ENCODE measurements around the gene PDE5A. TPM values are rescaled to one million over a fixed set of nuclear protein-coding genes. Genes with fewer than 3 reads are reported as not detected.
"Not testable (repeated sequence)": the region's sequence is repeated elsewhere in the genome, so short reads cannot be mapped to it uniquely, and the experiment has no call there.

PDE5A gene
- total RNA-seq, 3 donors from 2014 or later: 35.4 to 131 (median 58.4) TPM

- Histone ChIP-seq H3K9me3 (no peaks in the 10 kb centered on the region), H3K4me3 (no peak overlapping the region), H3K36me3 (ENCODE audit: low read depth) (no peaks in the 10 kb centered on the region), H3K4me1 (ENCODE audit: low read depth) (peaks cover 10% of the 10 kb centered on the region)
- no peak for ATAC-seq
- intact Hi-C loops (cut with DNase I, micrococcal nuclease): no loop called here
- DNase-seq: no peak
- TF ChIP-seq, protein P1, sequence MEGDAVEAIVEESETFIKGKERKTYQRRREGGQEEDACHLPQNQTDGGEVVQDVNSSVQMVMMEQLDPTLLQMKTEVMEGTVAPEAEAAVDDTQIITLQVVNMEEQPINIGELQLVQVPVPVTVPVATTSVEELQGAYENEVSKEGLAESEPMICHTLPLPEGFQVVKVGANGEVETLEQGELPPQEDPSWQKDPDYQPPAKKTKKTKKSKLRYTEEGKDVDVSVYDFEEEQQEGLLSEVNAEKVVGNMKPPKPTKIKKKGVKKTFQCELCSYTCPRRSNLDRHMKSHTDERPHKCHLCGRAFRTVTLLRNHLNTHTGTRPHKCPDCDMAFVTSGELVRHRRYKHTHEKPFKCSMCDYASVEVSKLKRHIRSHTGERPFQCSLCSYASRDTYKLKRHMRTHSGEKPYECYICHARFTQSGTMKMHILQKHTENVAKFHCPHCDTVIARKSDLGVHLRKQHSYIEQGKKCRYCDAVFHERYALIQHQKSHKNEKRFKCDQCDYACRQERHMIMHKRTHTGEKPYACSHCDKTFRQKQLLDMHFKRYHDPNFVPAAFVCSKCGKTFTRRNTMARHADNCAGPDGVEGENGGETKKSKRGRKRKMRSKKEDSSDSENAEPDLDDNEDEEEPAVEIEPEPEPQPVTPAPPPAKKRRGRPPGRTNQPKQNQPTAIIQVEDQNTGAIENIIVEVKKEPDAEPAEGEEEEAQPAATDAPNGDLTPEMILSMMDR (IDR thresholded peaks at IDR 0.05): no peak
Measured at GRCh38 chr4:119479835-119480234, 148.8 kb downstream of the PDE5A start.

DNA sequence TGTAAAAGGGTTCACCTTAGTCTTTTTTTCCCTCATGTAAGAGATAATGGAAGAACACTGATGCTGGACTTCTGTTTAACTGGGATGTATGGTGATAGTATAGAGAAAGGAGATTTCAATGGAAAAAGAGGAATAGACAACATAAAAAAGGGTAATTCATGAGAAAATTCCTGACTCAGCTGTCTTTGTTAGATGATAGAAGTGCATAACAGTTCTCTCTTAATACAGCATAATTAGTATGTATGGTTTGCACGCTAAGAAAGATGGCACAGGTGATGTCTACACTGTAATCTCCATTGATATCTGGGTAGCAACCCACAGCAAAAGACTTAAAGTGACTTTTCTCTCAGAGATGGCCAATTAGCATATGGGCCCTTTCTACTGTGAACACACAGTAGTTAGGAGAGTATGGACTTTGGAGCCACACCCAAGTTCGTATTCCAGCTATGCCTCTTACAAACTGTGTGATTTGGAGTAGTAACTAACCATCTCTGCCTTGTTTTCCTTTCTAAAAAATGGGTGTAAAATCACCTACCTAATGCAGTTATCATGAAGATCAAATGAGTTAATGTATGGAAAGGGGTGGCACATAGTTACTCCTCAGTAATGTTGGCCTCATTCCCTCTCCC is 149.3 kb downstream of the PDE5A start:
- no peak overlapping the region for H3K4me3 ChIP-seq
- intact Hi-C loops (cut with DNase I, micrococcal nuclease): no loop called here
- ATAC-seq: peak; percentile 63
- no peaks in the 10 kb centered on the region for H3K9me3 ChIP-seq
- H3K4me1 ChIP-seq (ENCODE audit: low read depth): peaks cover 10% of the 10 kb centered on the region
- peak in 1 of 3 donors; percentile 46 for DNase-seq
- TF ChIP-seq, protein P1 (IDR thresholded peaks at IDR 0.05): no peak
- no peaks in the 10 kb centered on the region for H3K36me3 ChIP-seq (ENCODE audit: low read depth)

DNA sequence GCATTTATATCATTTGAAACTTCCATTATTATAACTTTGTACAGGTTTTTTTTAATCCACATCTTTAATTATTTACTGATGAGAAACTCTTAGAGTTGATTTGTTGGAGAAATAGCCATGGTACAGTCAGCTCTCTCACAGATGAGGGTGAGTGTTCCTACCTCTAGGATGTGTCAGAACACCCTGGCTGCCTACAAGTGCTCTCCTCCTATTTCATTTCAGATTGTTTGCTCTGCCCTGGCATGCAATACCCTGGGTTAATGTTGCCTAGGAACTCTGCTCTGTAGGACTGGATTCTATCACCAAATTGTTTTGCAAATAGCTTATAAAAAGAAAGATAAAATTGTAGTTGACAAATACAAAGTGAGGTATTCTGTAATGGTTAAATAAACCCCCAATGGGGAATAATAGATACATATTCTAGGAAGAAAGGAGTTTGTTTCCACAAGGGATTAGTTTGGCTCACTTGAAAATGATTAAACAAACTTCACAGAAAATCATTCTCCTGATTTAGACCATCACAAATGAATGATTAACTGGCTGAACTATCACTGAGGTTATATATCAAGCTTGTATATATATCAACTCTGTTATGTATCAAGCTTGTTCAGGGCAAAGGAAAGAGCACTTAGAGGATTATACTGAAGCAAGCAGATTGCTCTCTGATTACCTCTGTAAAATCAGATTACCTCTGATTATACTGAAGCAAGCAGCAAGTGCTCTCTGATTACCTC is 150.0 kb downstream of the PDE5A start:
- Histone ChIP-seq H3K4me1 (ENCODE audit: low read depth) (peaks cover 10% of the 10 kb centered on the region), H3K4me3 (no peak overlapping the region), H3K9me3 (no peaks in the 10 kb centered on the region), H3K36me3 (ENCODE audit: low read depth) (no peaks in the 10 kb centered on the region)
- intact Hi-C loops (cut with DNase I, micrococcal nuclease): no loop called here
- ATAC-seq (peak; percentile 92), DNase-seq (peak in 1 of 3 donors; percentile 39)
- TF ChIP-seq, protein P1 (IDR thresholded peaks at IDR 0.05): no peak

- TF ChIP-seq, protein P1 (IDR thresholded peaks at IDR 0.05): no peak
- ATAC-seq (no peak), DNase-seq (no peak)
- Histone ChIP-seq H3K9me3 (no peaks in the 10 kb centered on the region), H3K36me3 (ENCODE audit: low read depth) (no peaks in the 10 kb centered on the region), H3K4me1 (ENCODE audit: low read depth) (peaks cover 10% of the 10 kb centered on the region), H3K4me3 (no peak overlapping the region)
- intact Hi-C loops (cut with DNase I, micrococcal nuclease): no loop called here
Measured at GRCh38 chr4:119477412-119478053, 151.1 kb downstream of the PDE5A start.

DNA sequence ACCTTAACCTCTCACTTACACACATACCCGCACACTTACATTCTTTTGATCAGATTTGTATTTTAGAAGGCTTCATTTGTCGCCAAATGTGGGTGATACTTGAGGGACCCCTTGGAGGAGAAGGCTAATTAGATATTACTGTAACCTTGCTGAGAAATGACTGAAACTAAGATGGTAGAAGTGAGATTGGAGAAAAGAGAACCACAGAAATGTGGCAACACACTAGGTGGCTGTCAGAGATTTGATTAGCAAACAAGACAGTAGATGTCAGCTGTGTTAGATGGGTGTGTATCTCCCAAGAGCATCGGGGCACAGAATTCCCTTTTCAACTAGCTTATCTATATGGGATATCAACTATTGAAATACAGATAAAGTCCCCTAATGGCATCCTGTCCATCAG is 157.3 kb downstream of the PDE5A start:
- DNase-seq (no peak), ATAC-seq (no peak)
- Histone ChIP-seq H3K4me3 (no peak overlapping the region), H3K4me1 (ENCODE audit: low read depth) (no peaks in the 10 kb centered on the region), H3K36me3 (ENCODE audit: low read depth) (no peaks in the 10 kb centered on the region), H3K9me3 (no peaks in the 10 kb centered on the region)
- intact Hi-C loops (cut with DNase I, micrococcal nuclease): no loop called here
- TF ChIP-seq, protein P1 (IDR thresholded peaks at IDR 0.05): no peak

DNA sequence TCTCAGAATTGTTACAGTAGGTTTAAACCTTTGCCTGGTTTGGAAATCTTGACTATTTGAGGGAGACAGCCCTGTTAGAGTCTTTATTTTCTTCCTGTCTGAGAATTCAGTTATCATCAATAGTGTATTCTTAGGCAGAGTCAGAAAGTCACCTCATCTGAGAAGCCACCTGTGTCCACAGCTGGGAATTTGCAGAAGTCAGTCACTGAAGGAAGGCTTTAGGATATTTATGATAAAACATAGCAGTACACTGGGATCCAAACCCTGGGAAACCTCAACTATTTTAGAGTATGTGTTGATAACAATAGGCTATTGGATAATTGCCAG is 157.9 kb downstream of the PDE5A start:
- intact Hi-C loops (cut with DNase I, micrococcal nuclease); H3K36me3 ChIP-seq (ENCODE audit: low read depth): not testable (repeated sequence)

DNA sequence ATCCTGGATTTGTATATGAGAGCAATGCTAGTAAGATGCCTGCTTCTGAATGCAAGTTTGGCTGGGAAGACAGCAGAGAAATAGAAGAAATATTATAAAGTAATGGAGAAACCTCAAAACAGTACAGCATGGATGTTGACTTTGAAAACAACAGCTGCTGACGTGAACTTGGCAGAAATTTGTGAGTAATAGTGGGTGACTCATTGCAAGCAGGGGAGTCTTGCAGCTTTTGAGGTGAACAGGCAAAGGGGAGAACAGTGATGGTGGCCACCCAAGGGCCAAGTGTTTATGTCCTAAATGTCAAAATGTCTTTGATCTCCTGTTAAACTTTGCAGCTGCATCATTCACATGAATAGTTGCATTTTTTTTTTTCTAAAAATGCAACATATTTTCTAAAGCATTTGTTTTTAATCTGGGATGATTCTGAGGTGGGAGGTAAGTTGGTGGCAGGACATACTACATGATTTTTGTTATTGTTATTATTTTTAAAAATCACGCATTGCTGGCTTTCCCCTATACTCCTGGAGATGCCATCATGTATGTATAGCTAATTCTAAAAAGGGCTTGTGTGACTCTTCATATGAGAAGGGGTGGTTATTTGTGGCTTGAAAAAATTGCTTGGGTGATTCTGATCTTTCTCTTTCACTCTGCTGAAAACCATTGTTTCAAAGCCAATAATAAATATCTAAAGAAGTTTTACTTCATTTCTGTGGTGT is 158.4 kb downstream of the PDE5A start:
- H3K9me3 ChIP-seq; ATAC-seq; H3K4me1 ChIP-seq (ENCODE audit: low read depth); H3K4me3 ChIP-seq; intact Hi-C loops (cut with DNase I, micrococcal nuclease); H3K36me3 ChIP-seq (ENCODE audit: low read depth); DNase-seq: not testable (repeated sequence)

More for the DNA sequence above, 157.9 kb downstream of the PDE5A start:
- not testable (repeated sequence) for H3K4me1 ChIP-seq (ENCODE audit: low read depth); H3K4me3 ChIP-seq; DNase-seq; H3K9me3 ChIP-seq; ATAC-seq

- ATAC-seq: peak; percentile 57
- H3K36me3 ChIP-seq (ENCODE audit: low read depth); H3K4me1 ChIP-seq (ENCODE audit: low read depth): not testable (repeated sequence)
Measured at GRCh38 chr4:119469039-119469438, 159.6 kb downstream of the PDE5A start.

More at GRCh38 chr4:119469039-119469438, 159.6 kb downstream of the PDE5A start:
- intact Hi-C loops (cut with DNase I, micrococcal nuclease); DNase-seq; H3K9me3 ChIP-seq; H3K4me3 ChIP-seq: not testable (repeated sequence)
